ENCODE results near the gene FBXL17.
"Not testable (repeated sequence)": the region's sequence is repeated elsewhere in the genome, so short reads cannot be mapped to it uniquely, and the experiment has no call there.

Gene FBXL17

DNA sequence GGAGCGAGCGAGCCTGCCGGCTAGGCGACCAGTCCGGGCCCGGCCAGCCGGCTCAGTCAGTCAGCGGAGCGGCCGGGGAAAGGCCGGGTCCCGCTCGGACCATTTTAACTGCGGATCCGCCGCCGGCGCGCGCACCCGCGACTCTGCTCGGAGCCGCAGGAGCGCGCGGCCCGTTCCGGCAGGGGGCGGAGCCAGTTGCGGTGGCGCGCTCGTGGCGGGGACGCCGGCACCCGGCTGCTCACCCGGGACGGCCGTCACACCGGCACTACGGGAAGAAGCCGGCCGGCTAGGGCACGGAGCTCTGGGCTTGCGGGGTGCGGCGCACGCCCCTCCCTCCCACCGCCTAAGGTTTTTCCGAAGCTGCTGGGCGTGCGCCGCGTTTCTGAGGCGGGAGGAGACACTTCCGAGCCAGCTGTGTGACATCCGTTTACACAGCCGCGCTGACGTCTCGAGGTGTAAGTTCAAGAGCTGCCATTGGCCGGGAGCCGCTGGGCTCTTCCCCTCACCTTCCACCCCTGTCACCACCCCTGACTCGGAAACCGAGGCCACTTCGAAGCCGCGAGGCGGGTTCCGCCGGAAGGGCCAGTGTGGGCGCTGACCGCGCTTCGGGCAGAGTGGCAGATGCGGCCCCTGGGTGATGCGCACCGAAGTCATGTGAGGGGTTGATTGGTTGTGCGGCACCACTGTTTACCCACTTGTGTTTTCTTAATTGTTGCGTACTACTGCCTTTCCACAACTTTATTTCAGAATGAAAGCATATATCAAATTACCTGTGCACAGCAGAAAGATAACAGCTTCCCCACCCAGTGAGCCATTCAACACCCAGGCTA is at the start of gene FBXL17:
TSS of gene FBXL17 (minus strand) at position 145 of the 830 bp plus-strand sequence.
- peak; percentile 87 for DNase-seq

DNA sequence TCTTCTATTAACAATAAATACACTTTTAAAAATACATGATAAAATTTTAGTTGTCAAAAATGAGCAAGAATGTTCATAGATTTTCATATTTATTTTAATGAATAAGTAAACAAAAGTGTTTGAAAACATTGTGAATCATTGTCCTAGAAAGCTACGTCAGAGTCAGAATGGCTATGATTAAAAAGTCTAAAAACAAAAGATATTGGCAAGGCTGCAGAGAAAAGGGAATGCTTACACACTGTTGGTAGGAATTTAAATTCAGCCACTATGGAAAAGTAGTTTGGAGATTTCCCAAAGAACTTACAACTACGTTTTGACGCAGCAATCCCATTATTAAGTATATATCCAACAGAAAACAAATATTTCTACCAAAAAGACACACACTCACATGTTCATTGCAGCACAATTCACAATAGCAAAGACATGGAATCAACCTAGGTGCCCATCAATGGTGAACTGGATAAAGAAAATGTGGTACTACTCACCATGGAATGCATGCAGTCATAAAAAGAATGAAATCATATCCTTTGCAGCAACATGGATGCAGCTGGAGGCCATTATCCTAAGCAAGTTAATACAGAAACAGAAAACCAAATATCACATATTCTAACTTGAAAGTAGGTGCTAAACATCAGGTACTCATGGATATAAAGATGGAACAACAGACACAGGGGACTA is 49.2 kb upstream of the FBXL17 start:
- DNase-seq = peak; percentile 48

DNA sequence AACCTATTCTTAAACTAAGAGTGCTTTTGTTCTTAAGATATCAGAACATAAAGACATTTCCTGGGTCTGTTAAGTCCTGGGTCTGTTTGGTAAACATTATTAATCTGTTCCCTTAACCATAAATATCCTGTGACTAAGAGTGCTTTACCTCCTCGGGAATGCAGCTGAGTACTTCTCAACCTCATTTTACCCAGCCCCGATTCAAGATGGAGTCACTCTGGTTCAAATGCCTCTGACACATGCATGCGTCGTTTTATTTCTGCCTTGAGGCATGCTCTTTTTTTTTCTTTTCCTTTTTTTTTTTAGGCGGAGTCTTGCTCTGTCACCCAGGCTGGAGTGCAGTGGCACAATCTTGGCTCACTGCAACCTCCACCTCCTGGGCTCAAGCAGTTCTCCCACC is 39.8 kb upstream of the FBXL17 start:
- DNase-seq = peak; percentile 44

DNA sequence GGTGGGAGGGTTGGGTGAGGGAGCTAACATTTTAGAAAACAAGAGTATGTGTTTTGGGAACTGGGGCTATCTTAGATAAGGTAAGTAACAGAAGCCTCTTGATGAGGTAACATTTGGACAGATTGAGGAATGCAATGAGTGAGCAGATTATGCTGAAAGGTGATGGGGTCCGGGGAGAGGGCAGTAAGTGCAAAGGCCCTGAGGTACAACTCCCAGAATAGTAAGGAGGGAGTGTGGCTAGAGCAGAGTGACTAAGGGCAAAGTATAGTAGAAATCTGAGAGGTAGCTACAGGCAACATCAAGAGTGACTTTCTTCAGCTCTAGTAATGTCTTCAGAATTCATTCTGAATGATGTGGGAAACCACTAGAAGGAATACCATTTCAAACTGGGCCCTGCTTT is 38.9 kb upstream of the FBXL17 start:
- no peak for DNase-seq

DNA sequence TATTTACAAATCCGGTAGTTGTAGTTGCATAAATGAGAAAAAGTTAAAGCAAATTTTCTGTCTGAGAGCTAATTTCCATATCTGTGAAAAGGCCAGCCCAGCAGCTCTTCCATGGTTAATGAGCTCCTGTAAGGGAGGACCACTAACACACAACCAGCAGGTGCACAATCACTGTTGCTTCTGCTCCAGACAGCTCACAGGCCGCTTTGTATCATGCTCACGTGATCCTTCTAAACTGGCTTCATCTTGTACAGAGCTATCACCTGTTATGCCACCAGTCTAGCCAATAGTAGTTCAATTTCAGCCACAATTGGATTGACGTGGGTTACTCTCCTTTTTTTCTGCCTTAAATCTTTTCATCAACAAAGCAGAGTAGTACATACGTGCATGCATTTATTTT is 38.3 kb upstream of the FBXL17 start:
- DNase-seq = no peak

DNA sequence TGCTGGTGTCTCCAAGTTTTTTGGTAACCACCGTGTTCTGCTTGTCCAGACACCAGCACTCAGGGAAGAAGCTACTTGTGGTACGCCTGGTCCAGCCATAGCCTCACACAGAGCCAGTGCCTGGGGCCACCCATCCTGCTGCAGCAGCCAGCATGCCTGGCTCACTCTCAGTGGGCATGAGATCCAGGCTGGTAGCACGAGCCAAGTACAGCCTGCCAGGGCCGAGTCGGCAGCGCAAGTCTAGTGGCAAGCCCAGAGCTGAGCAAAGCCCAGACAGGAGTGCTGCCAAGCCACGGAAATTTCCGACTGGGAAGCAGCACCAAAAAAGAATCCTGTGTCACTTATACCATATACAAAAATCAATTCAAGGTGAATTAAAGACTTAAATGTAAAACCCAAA is 36.3 kb upstream of the FBXL17 start:
- DNase-seq = no peak

DNA sequence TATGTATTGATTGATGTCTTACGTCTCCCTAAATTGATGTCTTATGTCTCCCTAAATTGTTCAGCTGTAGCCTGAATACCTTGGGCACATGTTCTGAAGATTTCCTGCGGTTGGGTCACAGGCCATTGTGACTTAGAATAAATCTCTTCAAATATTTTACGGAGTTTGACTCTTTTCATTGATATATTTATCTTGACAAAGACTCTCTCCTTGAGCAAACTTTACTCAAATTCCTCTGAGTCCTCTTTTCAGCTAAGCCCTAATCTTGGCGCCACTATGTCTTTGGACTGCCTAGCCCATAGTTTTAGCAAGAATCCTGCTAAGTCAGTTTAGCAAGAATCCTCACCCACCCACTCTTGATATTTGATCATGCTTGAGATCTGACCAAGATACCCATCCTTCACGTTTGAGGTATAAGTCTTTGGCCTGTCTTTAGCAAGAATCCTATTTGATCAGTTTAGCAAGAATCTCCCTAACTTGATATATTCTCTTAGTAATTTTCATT is 35.3 kb upstream of the FBXL17 start:
- no peak for DNase-seq

DNA sequence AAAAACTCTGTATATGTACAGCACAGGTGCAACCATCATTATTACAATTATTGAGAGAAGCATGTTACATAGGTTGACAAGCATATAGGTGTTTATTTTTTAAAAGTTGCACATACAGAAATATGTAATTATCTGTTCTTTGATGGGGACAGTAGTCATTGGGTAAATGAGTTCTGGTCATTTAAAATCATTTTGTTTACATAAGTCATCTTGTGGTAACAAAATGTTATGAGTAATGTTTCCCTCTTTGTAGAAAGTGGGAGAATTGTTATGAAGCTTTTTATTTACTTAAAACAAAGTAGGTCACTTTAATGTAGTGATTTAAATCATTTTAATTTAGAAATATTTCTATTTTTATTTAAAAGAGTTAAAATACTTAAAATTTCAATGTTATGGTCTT is 33.8 kb upstream of the FBXL17 start:
- DNase-seq = no peak

DNA sequence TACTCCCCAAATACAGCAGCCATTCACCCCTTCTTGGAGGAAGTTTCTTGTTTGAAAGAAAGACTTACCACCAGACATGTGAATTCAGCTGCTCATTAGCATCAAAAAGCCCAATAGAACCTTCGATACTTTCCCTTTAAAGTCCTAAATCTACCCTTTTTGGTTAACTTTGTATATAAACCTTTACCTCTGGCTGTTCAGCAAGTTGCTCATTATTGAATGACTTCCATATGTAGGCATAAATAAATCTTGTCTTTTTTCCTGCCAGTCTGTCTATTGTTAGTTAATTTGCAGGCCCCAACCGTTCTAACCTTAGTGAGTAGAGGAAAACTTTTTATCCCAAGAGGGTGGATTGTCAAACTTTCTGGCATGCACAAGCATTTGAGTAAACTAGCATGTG is 27.9 kb upstream of the FBXL17 start:
- no peak for DNase-seq

DNA sequence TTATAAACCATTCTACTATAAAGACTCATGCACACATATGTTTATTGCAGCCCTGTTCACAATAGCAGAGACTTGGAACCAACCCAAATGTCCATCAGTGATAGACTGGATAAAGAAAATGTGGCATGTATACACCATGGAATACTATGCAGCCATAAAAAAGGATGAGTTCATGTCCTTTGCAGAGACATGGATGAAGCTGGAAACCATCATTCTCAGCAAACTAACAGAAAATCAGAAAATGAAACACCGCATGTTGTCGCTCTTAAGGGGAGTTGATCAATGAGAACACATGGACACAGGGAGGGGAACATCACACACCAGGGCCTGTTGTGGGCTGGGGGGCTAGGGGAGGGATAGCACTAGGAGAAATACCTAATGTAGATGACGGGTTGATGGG is 23.3 kb upstream of the FBXL17 start:
- DNase-seq = not testable (repeated sequence)

DNA sequence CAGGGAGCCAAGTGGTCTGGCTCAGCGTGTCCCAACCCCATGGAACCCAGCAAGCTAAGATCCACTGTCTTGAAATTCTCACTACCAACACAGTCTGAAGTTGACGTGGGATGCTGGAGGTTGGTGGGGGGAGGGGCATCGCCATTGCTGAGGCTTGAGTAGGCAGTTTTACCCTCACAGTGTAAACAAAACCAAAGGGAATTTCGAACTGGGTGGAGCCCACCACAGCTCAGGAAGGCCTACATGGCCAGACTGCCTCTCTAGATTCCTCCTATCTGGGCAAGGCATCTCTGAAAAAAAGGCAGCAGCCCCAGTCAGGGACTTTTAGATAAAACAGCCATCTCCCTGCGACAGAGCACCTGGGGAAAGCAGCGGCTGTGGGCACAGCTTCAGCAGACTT is 17.1 kb upstream of the FBXL17 start:
- DNase-seq = no peak

DNA sequence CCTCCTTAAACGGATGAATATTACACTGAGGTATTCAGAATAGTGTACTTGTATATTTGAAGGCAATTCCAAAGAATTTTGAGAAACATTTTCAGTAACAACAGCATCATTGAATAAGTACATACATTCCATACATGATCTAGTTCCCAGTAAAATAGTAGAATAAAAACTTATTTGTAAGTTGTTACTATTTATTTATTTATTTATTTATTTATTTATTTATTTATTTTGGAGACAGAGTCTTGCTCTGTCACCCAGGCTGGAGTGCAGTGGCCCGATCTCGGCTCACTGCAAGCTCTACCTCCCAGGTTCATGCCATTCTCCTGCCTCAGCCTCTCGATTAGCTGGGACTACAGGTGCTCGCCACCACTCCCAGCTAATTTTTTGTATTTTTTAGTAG is 14.9 kb upstream of the FBXL17 start:
- not testable (repeated sequence) for DNase-seq

DNA sequence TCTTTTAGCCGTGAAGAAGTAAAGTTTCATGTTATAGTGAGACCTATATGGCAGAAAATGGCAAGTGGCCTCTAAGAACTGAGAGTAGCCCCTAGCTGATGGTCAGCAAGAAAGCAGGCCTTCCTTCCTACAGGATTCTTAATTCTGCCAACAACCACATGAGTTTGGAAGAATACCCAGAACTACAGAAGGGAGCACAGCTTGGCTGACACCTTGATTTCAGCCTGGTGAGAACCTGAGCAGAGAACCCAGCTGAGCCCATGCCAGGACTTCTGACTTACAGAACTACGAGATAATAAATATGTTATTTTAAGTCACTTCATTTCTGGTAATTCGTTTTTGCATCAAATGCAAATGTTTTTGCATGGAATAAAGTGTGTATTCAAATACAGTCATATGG is 5.9 kb upstream of the FBXL17 start:
- no peak for DNase-seq

DNA sequence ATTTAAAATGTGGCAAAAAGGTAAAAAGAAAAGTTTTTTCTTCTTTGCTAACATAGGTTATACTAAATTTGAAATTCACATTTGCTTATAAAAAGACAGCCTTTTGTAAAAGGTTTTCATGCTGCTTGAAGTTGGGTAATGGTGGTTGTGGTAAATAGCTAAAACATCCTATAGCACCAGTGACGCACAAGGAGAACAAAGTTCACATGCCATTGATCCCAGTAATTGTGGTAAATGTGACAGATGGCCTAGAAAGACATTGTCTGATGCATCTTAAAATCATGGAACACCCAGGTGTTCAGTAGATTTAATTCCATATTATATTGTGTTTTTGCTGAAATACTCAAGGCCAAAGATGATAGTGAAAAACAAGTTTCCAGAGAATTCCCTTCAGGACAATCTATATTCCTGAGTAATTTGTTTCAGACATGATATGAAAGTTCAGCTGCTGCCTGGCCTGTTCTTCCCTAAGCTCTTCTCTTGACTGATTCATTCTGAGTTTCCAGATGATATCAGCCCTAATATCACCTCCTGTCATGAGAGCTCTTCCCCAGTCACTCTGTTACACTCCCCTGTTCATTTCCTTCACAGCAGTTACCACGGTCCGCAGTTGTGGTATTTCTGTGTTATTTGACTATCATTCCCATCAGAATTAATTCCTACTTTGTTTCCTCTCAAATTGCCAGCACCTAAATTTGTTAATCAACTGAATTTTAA is 4.6 kb upstream of the FBXL17 start:
- peak; percentile 74 for DNase-seq

DNA sequence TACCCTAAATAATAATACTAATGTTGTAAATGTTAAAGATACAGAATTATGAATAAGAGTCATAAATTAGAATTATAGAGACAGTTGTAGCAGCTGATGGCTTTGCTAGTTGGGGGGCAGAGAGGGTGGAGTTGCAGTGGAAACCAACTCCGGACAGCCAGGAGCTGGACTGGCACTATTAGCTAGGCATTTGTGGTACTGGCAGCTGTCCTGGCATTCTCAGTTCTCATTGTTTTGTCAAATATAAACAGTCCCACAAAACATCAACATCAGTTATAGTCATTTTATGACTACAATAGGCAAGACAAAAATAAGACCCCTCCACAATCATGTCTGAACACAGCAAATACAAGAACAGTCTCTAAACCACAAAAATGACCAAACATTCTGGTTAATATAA is 2.8 kb upstream of the FBXL17 start:
- no peak for DNase-seq

DNA sequence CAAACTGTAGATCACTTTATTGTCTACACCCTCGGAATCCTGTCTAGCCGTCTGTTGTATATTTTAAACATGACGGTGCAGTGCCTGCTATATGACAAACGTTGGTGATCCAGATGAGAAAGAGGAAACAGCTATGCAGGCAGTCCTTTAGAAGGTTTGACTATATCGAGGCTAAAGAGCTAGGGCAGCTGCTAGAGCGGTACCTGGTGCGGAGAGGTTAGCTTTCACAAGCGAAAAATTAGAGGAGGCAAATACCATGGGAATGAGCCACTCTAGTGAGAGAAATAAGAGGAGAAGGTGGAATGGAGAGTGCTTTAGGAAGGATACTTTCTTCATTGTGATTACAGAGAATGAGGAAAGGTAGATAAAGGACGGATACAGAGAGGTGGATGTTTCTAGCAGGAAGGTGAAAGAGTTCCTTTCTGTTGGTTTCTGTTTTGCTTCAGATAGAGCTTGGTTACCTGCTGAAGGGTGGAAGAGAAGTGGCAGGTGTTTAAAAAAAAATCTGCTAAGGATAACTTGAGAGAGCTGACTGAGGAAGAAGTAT is 959 bp upstream of the FBXL17 start:
- peak; percentile 28 for DNase-seq

DNA sequence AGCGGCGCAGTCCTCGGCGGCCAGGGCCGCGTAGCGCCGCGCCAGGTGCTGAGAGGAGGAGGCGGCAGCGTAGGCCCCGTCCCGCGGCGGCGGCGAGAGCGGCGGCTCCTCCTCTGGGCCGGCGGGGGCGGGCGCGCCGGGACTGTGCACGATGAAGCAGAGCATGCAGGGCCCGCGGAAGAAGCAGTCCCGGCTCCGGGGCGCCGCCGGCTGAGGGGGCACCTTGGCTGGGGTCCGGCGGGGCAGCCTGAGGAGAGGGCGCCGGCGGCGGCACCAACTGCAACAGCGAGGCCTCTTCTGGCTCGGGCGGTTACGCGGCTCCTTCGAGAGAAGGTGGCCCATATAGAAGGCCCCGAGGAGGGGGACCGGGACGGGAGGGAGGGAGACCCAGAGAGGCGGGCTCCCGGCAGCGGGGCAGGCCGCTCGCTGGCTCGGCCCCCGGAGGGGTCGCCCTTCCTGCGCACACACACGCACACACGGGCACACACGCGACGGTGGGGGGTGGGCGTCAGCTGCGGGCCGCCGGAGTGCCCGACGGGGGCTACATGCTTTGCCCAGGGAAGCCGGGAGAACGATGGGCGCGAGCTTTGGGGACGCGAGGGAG is 446 bp downstream of the FBXL17 start:
- peak; percentile 77 for DNase-seq

DNA sequence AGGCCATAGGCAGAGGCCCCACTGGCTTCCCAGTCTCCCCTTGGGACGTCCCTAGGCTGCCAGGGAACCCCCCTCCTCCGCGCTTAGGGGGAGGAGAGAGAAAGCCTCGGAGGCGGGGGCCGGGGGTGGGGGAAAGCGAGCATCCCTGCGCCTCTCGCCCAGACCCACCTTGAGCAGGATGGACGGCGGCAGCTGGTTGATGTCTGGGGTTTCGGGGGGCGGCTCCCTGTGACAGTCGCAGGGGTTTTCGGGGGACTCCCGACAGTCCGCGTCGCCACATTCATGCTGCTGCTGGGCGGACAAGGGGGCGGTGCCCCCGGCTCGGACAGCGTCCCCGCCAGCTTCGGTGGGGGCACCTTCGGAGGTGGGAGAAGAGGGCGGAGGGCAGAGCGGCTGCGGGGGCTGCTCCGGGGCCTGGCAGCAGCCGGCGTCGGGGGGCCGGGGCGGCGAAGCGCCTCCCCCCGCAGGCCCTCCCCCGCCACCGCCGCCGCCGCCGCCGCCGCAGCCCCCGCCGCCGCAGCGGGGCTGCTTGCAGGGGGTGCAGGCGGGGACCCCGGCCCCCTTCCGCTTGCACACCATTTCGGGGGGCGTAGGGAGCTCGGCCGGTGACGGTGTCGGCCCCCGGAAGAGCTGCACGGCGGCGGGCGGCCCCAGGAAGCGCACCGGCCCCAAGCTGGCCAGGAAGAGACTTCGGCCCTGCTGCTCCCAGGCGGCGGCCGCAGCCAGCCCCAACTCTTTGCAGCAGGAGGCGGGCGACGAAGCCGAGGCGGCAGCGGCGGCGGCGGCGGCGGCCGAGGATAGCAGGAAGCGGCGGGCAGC is 1.2 kb downstream of the FBXL17 start:
- DNase-seq = peak; percentile 38

DNA sequence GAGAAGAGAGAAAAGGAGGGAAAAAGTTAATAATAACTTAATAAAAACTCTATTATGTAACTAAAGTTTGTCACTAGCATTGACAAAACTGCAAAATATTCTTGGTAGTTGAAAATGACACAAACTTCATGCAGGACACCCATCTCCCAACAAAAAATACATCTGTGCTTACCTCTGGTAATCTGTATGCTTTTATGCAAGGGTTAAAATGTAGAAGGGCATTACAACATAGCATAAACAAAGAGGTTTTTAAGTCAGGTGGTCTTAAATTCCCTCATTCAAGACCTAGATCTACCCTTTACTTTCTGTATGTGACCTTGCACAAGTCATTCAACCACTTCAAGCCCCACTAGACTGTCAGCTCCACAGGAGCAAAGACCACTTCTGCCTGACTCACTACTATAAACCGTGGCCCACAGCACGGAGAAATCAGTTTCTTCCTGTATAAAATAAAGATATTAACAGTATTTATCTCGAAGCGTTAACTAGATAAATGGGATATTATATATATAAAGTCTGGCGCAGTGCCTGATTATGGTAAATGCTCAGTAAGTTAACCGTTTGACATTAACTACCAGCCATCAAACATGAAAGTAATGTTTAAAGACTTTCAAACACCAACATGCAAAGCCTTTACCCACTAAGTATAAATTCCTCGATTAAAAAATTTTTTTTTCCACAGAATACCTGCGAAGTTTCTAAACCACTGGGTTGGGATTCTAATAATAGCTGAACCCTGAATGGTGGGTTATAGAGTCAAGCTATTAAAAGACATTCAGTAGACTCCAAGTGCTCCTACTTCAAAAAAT is 2.0 kb downstream of the FBXL17 start:
- DNase-seq = peak; percentile 15

DNA sequence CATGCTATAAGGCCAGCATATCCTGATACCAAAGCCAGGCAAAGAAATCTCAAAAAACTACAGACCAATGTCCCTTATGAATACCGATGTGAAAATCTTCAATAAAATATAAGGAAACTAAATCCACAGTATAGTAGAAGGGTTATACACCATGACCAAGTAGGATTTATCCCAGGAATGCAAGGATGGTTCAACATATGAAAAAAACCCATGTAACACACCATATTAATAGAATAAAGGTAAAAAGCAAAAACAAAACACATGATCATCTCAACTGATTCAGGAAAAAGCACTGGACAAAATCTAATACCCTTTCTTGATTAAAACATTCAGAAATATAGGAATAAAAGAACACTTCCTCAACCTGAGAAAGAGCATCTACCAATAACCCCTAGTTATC is 6.1 kb downstream of the FBXL17 start:
- no peak for DNase-seq

DNA sequence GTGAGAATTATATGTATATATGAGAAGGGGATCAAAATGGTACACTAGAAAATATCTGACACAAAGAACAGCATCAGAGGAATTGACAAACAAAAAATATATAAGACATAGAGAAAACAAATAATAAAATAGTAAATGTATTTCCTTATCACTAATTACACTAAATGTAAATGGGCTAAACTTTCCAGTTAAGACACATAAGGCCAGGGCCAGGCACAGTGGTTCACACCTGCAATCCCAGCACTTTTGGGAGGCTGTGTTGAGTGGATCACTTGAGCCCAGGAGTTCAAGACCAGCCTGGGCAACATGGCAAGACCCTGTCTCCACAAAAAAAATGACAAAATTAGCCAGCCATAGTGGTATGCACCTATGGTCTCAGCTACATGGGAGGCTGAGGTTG is 8.5 kb downstream of the FBXL17 start:
- DNase-seq = no peak
